SK-N-SH (cell line): Measurements from ENCODE around the gene CASK.

Experiments
- CHD2 ChIP-seq: fragments of 150-350 bp; IDR thresholded peaks from 2 replicates; pipeline ENCODE4 v1.6.1; 2018; ENCODE audit warnings: low read length; ENCODE audit not compliant: partially characterized antibody
- CTCF ChIP-seq: fragments of 200-600 bp; sonication (generic); IDR thresholded peaks from 2 replicates; pipeline ENCODE4 v1.6.1; 2017; ENCODE audit warnings: antibody characterized with exemption, mild to moderate bottlenecking, moderate library complexity
- EP300 ChIP-seq, 2 experiments: IDR thresholded peaks; 2 replicates each; pipeline versions ENCODE4 v1.4.0 to v1.6.1; 2012; ENCODE audit warnings: borderline replicate concordance in 1 of 2, low read depth in 1 of 2, low read length in 1 of 2
- EZH2phosphoT487 ChIP-seq: fragments of 200-600 bp; sonication (generic); IDR thresholded peaks from 2 replicates; pipeline ENCODE4 v1.6.1; 2017; ENCODE audit warnings: low read depth, mixed run types, mild to moderate bottlenecking, antibody characterized with exemption, moderate library complexity, borderline replicate concordance
- FOXJ3 ChIP-seq: sonication (generic); formaldehyde crosslinking; IDR thresholded peaks from 2 replicates; pipeline ENCODE4 v1.5.1; 2020; ENCODE audit warnings: mild to moderate bottlenecking, missing genetic modification reagents
- GATA2 ChIP-seq: sonication (generic); formaldehyde crosslinking; IDR thresholded peaks from 2 replicates; pipeline ENCODE4 v1.5.0; 2020; ENCODE audit warnings: mild to moderate bottlenecking, missing genetic modification reagents
- JUND ChIP-seq: IDR thresholded peaks from 2 replicates; pipeline ENCODE4 v1.4.0; 2012
- MAX ChIP-seq: IDR thresholded peaks from 2 replicates; pipeline ENCODE4 v1.4.0; 2012; ENCODE audit warnings: low read depth
- NFIC ChIP-seq: IDR thresholded peaks from 2 replicates; pipeline ENCODE4 v1.4.0; 2012; ENCODE audit warnings: borderline replicate concordance
- POLR2AphosphoS5 ChIP-seq: IDR thresholded peaks from 2 replicates; pipeline ENCODE4 v1.6.1; 2012; ENCODE audit warnings: low read depth, low read length
- RAD21 ChIP-seq: IDR thresholded peaks from 2 replicates; pipeline ENCODE4 v1.6.1; 2012; ENCODE audit warnings: mild to moderate bottlenecking, low read length
- RCOR1 ChIP-seq: fragments of 150-350 bp; IDR thresholded peaks from 2 replicates; pipeline ENCODE4 v1.6.1; 2017; ENCODE audit warnings: antibody characterized with exemption, low read length
- SIN3A ChIP-seq: IDR thresholded peaks from 2 replicates; pipeline ENCODE4 v1.6.1; 2012; ENCODE audit warnings: low read depth, mild to moderate bottlenecking, low read length, moderate library complexity, borderline replicate concordance
- TCF12 ChIP-seq: IDR thresholded peaks from 2 replicates; pipeline ENCODE4 v1.4.0; 2012

GRCh38 chrX:41963348-41963747 lies 40.0 kb upstream of the CASK start:
- no peak for TF ChIP-seq JUND
- no peak for TF ChIP-seq CTCF
- no peak for TF ChIP-seq GATA2 (CRISPR knock-in tag)
- no peak for TF ChIP-seq EP300 (IDR thresholded peaks at IDR 0.05; ENCODE audit: borderline replicate concordance in 1 of 2, low read depth in 1 of 2, low read length in 1 of 2)
- no peak for TF ChIP-seq SIN3A
- TF ChIP-seq EZH2phosphoT487 = no peak
- TF ChIP-seq MAX = no peak
- TF ChIP-seq POLR2AphosphoS5 = no peak
- TF ChIP-seq NFIC = no peak
- no peak for TF ChIP-seq RCOR1
- no peak for TF ChIP-seq CHD2
- no peak for TF ChIP-seq TCF12
- TF ChIP-seq RAD21 = no peak
- no peak for TF ChIP-seq FOXJ3 (CRISPR knock-in tag)
